NCI-H2081 treated with DMSO at 0.1 percent for 48 hours (cell line): ENCODE results near the gene TBCD.

Experiments
- DNase-seq: peaks from one replicate; lab custom pipeline; 2025; lab: John Stamatoyannopoulos, UW

TBCD gene

DNA sequence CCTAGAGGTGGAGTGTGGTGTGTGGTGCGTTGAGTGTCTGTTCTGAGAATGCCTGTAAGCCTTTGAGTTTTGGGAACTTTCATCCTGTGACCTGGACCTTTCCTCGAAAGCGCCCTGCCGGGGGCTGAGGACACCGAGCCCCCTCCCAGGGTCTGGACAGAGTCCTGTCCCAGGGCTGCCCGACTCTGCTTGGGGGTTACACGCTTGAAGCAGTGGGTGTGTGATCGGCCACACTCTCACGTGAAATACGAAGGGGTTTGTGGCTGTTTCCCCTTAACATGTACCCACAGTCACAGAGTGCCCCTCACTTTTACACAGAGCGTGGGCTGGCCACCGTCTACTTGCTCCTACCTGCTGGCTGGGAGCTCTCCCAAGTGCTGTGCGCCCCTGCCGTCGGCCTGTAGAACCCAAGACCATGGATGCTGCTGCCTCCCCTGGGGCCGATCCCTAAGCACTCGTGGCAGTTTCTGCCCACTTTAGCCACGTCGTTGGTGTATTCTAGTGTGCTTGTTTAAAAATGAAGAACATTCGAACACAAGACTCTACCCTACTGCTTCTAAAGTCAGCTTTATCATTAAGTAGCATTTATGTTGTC, 81.1 kb downstream of the TBCD start:
- no peak for DNase-seq

DNA sequence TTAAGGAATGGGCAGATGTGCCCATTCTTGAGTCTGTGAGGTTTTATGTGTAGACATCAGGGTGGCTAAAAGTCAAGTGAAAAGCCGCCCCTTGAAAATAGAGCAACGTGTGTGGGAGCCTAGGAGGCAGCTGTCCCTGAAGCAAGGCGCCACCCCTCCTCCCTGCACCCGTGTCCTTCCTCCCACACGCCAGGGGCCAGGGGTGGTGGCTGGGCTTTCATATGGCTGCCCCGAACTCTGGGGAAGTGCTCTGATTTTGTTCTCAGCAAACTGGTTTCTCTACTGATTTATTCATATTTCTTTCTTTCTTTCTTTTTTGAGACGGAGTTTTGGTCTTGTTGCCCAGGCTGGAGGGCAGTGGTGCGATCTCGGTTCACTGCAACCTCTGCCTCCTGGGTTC, 83.3 kb downstream of the TBCD start:
- no peak for DNase-seq

DNA sequence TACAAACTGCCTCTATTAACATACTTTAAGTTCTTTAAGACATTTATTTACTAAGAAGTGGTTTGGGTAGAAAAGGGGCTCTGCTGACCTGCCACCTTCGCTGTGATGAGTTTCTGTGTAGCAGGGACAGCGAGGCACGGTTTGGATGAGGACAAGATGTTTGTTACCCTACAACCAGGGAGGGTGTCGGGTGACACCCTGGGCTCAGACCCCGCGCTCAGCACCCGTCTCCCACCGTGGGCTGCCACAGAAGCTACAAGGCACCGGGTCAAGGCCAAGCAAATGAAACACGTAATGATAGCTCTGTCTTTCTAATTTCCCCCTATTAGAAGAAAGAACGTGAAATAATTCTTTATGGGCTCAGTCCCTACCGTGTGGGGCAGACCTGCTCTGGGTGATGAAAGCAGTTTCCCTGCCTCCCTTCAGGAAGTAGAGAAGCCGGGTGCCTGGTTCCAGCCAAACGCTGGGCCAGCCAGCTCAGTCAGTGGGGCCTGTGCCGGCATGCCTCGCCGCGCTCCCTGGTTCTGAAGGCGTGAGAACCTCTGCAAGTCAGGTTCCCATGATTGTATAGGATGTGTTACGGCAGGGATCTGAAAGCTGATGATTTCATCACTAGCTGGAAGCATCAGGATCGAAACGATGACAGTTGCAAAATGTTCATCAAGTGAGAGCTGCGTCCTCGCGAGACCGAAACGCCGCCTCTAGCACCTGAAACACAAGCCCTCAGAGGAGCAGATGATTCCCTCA, 84.1 kb downstream of the TBCD start:
- no peak for DNase-seq

DNA sequence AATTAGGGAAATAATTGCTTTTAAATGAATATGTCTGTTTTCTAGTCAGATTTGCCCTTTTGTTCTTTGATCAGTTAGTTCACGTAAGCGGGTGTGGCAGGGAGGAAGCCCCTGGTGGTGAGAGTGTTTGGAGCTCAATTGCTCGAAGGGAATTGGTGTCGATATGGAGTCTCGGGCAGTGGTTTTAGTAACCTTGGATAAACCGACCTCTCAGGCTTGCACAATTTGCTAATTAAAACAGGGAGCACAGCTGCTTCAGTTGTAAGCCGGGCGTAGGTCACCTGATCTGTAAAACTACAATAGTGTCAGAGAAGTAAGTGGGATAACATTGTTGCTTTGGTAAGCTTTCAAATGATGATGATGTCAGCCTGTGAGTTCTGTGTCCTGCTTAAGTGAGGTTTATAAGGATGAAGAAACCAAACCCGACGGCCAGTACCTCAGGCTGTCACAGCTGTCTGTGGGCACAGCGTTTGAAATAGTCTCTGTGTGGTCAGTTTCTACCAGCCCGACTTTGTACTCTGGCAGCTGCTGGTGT, 85.0 kb downstream of the TBCD start:
- no peak for DNase-seq

DNA sequence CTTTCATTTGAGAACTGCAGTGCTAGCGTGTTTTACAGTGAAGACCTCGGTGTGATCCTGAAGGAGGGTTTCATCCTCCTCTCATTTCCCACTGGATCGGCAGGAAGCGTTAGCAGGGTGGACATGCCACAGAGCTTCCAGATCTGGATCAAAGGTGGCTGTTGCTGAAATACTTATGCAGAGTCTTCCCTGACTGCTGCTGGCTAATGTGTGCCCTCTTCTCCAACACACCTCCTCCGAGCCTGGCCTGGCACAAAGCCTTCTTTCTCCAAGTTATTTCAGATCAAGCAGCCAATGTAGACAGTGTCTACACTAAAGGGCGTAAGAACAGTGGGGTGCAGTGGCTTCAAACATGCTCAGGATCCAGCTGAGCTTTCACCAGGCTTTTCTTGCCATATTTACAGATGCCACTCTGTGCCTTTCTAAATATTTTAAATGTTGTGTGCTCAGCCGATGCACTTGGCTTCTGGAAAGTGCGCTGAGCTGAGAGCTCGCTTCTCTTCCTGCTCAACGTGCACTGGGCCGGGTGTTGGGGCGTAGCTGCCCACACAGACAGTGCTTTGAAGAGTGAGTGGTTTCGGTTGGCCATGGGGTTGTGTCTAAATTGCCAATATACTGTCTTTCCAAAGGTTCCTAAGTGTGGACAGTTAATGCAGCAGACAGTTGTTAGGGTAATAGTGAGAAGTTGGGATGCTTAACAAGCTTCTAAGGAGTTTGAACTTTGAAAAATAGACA, 85.9 kb downstream of the TBCD start:
- DNase-seq: no peak

DNA sequence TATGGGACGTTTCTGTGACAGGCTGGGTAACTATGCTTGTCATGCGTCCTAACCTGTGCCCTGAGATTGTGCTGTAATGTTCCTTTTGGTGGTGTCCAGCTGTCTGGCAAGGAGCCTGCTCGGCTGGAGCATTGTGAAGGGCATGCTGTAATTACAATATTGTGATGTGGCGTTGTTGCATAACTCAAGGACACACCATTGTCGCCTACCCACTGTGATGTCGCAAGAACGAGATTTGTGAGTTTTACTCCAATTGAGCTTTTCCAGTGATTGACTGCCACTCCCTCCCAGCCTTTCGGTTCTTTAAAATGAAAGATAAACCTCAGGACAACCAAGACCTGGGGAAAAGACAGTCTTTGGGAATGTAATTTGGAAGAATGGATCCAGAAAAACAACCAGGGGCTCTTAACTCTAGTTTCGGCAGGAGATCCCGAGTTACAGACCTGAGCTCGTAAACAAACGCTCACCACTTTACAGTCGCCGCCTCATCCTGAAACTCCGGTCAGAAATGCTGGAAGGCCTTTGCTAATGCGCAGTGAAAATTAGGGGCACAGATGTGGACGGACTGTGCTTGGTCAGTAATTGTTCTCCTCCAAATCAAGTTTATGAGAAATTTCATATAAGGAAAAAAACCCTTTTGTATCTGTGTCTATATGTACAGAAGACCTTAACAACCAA, 86.7 kb downstream of the TBCD start:
- no peak for DNase-seq

DNA sequence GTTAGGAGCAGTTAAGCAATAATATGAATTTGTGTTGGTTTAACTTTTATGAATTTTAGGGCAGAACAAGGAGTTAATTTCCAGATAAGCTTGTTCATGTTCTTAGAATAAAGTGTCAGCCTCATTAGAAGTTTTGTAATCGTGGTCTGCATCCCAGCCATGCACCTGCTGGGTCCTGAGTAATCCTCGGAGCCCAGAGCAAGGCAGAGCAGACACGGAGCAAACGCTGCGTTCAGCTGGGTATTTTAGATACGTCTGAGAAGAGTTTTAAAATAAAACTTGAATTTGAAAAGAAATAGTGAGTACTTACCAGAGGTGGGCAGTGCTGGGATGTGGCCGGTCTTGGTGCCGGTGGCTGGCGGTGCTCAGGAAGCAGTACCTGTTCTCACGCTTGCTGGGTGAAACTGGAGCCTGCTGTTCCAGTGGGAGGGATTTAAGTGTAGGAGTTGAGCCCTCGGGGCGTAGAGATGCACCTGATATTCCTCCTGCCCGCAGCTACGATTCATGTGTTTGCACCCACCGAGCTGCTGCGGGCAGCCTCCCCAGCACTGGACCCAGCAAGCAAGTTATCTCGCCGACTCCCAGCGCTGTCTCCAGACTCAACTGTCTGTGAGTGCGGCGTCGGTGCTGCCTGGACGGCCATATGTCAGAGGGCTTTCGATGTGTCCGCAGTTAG, 87.9 kb downstream of the TBCD start, which contains the start of gene ZNF750:
TSS of gene ZNF750 (minus strand) at position 406 of the 676 bp plus-strand sequence. CDS start 7,568 bp downstream, outside the sequence.
- no peak for DNase-seq

DNA sequence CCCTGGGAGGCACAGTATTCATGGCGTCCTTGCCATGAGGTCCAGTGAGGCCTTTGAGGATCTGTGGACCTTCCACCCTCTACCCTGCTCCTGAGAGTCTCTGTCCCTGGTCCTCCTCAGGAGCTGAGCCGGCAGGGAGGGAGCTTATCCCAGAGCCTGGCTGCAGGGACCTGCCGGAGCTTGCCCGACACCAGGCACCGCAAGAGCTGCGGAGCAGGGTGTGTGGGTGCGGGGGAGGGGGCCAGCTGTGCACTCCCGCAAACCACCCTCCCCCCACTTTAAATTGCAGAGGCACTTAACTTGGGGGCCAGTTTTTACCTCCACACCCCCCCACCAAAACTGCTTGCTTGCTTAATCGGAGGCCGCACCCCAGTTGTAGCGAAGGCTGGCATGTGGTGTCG, 88.6 kb downstream of the TBCD start:
- DNase-seq: no peak

DNA sequence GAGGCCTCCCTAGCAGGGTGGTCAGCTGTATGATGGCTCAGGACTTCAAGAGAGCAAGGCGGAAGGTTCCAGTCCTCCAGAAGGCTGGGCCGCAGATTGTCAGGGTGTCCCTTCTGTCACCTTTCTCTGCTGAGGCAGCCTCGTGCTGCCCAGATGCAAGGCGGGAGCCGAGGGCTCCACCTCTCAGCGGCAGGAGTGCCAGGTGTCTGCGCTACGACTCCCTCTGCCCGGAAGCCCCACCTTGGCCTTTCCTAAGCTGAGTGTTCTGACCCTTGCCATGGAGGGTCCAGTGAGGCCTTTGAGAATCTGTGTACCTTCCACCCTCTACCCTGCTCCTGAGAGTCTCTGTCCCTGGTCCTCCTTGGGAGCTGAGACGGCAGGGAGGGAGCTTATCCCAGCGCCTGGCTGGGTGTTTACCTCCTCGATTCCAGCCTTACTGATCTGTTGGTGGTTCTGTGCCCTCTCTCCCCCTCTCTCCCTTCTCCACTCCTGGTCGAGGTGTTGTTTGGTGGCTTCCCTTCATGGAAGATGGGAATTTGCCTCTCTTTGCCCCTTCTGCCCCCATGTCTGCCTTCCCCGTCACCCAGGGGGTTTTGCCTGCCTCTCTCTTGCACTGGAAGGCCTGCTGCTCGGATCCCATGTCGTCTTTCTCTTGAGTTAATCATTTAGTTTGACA, 90.2 kb downstream of the TBCD start:
- no peak for DNase-seq

DNA sequence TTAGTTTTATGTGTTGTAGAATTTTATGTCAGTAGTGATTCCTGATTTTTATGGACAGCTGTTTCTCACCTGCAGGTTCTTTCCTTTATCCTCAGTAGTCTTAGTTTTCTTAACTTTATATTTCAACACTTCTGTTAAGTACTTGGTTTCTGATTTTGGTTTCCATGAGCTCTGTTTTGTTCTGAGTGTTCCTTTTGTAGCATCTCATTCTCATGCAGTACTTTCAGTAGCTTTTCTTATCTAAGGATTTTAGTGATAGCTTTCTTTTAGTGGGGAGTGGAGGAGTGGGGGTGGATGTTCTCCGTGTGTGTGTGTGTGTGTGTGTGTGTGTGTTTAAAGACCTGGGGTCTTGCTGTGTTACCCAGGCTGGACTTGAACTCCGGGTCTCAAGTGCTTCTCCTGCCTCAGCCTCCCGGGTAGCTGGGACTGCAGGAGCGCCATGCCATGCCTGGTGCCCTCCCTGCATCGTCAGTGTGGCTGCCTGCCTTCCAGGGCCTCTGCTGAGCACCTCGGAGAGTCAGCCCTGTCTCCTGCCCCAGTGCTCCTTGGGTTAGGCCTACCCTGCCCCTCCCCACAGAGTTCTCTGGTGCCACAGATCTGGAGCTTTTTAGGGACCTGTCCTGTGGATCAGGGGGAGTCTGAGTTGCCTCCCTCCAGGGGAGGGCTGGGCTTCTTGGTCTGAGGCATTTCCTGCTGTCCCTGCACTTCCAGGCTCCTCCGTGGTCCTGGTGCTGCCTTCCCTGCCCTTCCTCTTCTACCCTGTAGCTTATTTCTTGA, 92.2 kb downstream of the TBCD start:
- DNase-seq: no peak

DNA sequence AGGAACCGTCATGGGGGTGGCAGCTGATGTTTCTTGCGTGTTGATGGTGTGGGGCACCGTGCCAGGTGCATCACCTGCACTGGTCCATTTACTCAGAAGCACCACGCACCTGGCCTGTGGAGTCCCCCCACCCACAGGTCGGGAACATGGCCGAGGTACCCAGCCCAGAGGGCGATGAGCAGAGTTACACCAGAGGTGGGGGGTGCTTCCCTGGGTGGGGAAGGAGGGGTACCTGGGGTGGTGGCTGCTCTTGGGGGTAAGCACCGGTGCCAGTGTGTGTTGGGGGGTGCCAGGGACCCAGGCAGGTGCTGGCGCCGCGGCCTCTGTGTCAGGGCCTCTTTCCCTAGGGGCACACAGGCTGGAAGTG, 92.9 kb downstream of the TBCD start:
- no peak for DNase-seq

DNA sequence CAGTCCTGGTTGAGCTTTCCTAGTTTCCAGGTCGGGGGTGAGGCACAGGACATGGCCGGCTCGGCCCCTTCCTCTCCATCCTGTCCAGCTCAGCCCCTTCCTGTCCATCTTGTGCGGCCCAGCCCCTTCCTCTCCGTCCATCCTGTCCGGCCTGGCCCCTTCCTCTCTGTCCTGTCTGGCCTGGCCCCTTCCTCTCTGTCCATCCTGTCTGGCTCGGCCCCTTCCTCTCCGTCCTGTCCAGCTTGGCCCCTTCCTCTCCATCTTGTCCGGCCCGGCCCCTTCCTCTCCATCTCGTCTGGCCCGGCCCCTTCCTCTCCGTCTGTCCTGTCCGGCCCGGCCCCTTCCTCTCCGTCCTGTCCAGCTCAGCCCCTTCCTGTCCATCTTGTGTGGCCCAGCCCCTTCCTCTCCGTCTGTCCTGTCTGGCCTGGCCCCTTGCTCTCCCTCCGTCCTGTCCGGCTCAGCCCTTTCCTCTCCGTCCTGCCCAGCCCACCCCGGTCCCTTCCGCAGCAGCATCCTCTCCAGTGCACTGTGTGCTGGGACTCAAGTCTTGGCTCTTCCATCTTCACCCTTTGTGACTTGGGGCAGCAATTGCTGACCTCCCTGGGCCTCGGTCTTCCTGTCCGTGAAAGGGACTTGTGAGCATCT, 93.4 kb downstream of the TBCD start:
- DNase-seq: no peak

DNA sequence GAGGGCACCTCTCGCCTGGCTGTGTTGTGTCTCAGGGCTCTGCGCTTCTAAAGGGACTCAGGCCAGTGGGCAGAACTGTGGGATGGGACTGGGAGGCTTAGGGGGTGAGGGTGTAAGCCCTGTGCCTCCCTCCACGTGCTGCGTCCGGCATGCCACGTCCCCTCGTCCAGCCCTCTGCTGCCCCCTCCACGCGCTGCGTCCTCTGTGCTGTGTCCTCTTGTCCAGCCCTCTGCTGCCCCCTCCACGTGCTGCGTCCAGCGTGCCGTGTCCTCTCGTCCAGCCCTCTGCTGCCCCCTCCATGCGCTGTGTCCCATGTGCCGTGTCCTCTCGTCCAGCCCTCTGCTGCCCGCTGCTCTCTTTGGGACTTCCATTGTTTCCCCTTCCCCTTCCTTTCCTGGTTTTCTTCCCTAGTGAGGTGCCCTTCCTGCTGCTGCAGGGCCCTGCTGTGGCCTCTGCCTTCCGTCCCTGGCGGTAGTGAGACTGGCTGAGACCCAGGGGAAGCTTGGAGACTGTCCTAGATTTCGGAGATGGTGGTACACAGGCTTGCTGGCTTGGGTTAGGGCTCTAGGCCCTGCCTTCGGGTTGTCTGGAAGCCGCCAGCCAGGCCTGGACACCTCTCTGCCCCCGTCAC, 94.3 kb downstream of the TBCD start:
- DNase-seq: no peak

DNA sequence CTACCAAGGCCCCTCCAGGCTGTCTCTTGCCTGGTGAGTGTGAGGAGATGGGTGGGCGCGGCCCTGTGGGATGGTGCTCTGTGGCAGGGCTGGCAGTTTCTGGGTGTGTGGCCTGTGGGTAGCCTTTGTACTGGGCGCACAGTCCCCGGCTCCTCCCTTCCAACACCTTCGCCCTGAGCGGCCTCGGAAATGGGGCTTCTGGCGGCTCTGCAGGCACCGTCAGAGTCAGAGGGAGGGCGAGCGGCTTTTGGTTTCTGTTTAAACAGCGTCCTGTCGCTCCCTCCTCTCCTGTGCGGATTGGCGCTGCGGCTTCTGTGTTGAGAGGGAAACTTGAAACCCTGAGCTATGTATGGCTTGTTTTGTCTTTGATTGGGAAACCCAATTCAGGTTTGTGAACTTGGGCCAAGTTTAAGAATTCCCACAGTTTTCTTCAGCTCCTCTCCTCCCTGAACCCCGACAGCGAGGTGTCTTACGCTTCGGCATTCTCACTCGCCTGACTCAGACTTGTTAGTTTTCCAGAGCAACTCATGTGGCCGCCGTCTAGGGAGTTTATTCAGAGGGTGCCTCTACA, 96.2 kb downstream of the TBCD start:
- no peak for DNase-seq

DNA sequence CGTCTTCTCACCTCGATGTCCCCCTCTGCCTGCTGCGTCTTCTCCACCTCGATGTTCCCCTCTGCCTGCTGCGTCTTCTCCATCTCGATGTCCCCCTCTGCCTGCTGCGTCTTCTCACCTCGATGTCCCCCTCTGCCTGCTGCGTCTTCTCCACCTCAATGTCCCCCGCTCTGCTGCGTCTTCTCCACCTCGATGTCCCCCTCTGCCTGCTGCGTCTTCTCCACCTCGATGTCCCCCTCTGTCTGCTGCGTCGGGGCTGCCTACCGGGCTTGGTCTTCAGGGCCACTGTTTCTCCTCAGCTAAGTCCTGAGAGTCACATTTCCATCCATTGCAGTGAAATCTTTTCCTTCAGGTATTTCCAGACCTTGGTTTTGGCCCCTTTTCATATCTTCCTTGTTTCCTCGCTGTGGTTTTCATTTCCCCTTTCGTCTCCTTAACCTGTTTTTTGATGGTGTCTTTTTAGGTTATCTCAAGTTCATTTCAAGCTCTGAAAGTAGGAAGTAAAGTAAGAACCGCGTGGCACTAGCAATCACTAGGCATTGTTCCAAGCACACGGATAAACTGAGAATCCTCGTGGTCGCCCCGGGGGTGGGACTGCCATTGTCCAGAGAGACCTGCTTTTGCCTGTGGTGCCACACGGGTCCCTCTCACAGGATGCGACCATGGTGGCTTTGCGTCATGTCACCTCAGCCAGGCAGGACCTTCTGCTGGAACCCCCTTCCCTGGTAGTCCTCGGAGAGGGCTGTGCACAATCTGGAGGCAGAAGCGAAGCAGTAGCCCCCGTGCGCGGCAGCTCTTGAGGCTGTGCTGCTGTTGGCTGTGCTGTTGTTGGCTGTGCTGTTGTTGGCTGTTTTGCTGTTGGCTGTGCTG, 97.4 kb downstream of the TBCD start:
- no peak for DNase-seq

DNA sequence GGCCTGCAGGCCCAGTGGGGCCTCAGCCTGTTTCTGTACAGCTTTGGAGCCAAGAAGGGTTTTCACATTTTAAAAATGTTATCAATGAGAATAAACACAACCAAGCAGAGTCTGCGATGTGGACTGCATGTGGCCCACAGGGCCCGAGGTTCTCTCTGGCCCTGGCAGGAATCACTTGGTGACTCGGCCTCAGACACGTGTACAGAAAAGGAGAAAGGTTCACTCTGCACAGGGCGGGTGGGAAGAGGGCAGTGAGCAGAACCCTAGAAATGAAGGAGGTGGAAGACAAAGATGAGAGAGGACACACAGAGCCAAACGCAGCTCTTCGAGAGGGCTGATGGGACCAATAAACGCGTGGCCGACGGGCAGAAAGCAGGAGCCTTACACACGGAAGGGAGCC, 99.5 kb downstream of the TBCD start:
- no peak for DNase-seq

DNA sequence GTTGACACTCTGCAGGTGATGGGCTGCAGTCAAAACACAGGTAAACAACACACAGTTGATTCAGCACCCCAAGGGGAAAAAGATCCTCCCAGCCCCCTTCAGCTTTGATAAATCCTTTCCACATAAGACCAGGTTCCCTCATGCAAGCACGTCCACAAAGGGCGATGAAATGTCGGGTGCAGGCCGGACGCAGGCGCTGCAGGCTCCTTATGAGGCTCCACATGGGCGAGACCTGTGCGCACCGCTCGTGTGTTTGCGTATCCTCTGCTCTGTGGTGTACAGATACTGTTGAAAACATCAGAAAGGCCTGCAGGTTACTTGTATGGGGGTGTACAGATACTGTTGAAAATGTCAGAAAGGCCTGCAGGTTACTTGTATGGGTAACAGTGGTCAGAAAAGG, 102.4 kb downstream of the TBCD start:
- DNase-seq: no peak

DNA sequence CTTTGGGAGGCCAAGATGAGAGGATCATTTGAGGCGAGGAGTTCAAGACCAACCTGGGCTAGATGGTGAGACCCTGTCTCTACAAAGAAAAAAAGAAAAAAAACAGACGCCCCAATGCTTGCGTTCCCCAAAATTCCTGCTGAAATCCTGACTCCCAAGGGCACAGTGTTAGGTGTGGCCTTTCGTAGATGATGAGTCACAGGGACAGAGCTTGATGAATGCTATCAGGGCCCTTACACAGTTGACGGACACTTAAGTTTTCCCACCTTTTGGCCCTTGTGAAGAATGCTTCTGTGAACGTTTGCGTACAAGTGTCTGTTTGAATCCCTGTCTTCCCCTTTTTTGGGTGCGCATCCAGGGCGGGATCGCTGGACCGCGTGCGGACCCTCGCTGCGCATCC, 104.5 kb downstream of the TBCD start:
- no peak for DNase-seq
